Activated T-cell treated with anti-CD3 and anti-CD28 coated beads, Interleukin-2, amount 50 U/mL, for 1 hour (primary cell): Measurements from ENCODE around the gene NAA10.

Experiments
- DNase-seq: peaks from one replicate; pipeline ENCODE4 v3.0.0-alpha.2; 2020

The NAA10 gene

GRCh38 chrX:153966841-153967535, 32.2 kb upstream of the NAA10 start:
- DNase-seq: no peak

- no peak for DNase-seq
Measured at GRCh38 chrX:153966283-153966688, 31.4 kb upstream of the NAA10 start.

DNA sequence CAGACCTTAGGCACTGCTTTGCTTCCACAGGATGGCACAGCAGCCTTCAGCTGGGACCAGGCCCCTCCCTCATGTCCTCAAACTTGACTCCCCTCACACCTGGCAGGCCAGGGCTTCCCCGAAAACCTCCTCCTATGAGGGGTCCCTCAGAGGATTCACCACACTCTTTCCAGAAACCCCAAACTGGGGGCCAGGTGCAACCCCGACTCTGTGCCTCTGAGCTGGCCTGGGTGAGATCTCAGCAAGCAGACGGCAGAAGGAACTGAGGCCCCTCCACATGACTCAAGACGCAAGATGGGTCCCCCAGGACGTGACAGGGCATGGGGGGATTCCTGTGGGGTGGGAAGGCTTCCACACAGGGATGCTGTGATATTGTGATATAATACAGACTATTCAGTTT, 30.6 kb upstream of the NAA10 start:
- no peak for DNase-seq

- no peak for DNase-seq
Measured at GRCh38 chrX:153964105-153964504, 29.3 kb upstream of the NAA10 start.

- DNase-seq: no peak
Measured at GRCh38 chrX:153963546-153963945, 28.7 kb upstream of the NAA10 start.

- no peak for DNase-seq
Measured at GRCh38 chrX:153961292-153961691, 26.5 kb upstream of the NAA10 start.

- DNase-seq: no peak
Measured at GRCh38 chrX:153960786-153961185, 25.9 kb upstream of the NAA10 start.

DNA sequence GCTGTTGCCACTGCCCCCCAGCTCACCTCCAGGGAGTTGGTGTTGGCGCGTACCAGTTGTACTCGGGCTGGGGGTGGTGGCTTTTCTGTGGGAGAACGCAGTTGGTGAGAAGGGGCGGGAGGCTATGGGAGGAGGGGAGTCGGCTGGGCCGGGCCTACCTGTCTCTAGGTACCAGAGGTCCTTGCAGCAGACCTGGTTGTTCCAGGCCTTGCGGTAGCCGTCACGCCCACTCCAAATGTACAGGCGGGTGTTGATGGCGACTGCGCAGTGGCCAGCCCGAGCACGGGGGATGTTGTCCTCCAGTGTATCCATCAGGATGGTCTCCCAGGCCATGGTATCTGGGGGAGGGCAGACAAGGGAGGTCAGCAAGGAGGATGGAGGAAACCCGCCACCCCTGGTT, 25.2 kb upstream of the NAA10 start:
- no peak for DNase-seq

- no peak for DNase-seq
Measured at GRCh38 chrX:153959649-153960048, 24.8 kb upstream of the NAA10 start.

GRCh38 chrX:153958605-153959004, 23.8 kb upstream of the NAA10 start:
- DNase-seq: no peak

- no peak for DNase-seq
Measured at GRCh38 chrX:153957224-153957623, 22.4 kb upstream of the NAA10 start.

GRCh38 chrX:153956044-153956907, 21.4 kb upstream of the NAA10 start:
- DNase-seq: no peak

DNA sequence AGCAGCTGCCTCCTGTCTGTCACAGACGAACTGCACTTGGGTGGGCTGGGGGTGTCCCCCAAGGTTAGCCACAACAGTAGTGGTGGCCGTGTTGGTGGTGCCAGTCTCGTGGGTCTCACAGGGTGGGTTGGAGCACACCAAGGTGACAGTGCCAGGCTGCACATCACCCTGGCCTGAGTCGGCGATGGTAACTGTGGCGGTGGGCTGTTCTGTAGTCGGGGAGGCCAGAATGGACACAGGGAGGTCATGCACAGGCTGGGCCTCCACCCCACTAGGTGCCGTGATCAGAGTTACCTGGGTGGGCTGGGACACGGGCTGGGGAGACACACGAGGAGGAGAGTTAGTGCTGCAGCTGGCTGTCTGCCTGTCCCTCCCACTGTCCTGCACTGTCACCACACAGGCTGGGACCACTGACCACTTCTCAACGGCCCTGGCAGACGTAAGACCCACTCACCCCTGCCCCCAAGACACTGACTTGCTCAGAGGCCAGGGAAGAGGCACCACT, 20.4 kb upstream of the NAA10 start:
- DNase-seq: no peak

DNA sequence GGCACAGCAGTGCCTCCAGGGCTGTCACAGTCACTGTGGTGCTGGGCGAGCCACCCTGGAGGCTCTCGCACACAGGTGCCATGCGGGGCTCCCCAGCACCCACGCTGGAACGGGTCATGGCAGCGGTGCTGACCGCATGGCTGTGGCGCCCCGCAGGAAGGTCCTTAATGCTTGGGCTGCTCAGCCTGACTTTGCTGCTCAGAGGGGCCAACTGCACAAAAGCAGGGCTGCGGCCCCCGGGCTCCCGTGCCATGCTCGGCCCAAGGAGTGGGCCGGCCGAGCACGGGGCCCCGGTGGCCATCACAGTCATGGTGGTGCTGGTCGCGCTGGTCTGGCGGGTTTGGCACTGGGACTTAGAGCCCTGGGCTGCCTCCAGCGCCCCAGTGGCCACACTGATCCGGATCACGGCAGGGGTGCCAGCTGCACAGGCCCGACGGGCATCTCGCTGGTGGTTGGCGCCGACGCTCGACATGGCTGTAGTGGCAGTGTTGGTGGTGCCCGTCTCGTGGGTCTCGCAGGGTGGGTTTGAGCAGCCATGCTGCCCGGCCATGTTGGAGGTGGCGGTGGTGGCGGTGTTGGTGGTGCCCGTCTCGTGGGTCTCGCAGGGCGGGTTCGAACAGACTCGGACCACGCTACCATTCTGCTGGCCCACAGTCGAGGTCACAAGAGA, 19.9 kb upstream of the NAA10 start:
- no peak for DNase-seq

DNA sequence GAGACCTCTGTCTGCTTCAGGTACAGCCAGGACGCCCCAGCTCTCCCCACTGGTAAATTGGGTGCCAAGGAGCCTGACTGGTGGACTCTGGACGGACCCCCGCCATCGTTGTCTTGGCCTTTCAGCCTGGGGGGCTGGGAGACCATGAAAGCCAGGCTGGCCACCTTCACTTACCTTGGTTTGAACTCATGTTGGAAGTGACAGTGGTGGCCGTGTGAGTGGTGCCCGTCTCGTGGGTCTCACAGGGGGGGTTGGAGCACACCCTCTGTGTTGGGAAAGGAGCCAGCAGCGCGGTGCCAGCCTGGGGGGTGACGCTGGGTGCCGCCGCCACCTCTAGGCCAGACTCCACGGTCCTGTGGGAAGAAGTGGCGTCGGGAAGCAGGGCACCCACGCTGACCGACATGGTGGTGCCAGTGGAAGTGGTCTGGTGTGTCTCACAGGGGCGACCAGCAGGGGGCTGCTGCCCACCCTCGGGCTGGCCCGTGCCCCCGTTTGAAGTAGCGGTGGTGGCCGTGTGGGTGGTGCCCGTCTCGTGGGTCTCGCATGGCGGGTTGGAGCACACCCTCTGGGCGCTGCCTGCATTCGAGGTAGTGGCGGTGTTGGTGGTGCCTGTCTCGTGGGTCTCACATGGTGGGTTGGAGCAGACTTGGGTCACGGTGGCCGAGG, 19.2 kb upstream of the NAA10 start:
- no peak for DNase-seq

- DNase-seq: peak; percentile 87
Measured at GRCh38 chrX:153953342-153953830, 18.5 kb upstream of the NAA10 start.

DNA sequence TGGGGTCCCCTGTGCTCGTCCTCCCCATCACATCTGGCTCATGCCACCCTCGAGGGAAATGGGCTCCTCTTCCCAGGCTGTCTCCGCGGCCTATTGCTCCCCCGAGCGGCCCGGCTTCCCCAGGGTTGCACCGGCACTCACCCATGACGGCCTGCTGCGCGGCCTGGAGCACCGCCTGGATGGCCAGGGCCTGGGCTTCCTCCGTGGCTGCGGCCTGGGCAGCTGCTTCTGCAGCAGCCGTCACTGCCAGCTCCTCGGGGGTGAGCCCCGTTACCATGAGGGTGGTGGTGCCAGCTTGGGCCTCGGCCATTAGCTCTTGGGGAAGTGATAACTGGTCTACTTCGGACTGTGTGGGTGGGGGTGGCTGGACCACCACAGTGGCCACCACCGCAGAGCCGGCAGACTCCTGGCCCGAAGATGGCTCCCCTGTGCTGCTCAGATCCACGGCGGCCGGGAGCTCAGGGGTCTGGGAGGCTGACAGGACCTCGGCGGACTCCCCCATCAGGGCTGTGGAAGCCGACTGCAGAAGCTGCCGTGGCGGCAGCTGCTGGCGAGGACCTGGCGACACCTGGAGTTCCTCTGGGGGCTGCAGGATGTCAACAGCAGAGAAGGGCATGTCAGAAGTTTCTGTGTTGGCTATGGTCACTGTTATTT, 17.7 kb upstream of the NAA10 start:
- DNase-seq: no peak

DNA sequence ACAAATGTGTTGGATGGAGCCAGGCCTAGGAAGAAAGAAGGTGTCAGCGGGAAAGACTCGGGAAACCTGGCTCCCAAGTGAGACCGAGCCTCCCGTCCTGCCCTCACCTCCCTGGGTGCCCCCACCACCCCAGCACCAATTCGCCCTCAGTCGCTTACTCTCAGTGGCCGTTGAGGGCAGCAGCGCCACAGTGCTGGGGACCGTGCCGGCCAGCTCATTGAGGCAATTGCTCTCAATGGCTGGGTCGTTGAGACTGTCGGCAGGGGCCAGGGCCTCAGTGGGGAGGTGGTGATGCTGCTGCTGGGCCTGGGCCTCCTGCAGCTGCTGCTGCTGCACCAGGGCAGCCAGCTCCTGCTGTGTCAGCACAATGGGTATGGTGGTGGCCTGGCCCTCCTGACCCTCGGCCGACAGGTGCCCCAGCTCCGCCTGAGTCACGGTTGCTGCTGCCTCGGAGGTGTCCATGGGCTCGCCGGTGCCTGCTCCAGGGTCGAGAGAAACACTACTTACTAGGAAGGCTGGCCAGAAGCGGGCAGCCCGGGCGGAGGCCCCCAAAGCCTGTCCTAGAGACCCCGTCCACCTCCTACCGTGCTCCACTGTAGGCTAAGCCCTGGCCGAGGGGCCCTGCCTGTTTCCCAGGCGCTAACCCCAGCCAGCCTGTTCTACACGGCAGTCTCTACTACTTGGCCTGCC, 17.0 kb upstream of the NAA10 start:
- DNase-seq: no peak

- no peak for DNase-seq
Measured at GRCh38 chrX:153950127-153950526, 15.3 kb upstream of the NAA10 start.

DNA sequence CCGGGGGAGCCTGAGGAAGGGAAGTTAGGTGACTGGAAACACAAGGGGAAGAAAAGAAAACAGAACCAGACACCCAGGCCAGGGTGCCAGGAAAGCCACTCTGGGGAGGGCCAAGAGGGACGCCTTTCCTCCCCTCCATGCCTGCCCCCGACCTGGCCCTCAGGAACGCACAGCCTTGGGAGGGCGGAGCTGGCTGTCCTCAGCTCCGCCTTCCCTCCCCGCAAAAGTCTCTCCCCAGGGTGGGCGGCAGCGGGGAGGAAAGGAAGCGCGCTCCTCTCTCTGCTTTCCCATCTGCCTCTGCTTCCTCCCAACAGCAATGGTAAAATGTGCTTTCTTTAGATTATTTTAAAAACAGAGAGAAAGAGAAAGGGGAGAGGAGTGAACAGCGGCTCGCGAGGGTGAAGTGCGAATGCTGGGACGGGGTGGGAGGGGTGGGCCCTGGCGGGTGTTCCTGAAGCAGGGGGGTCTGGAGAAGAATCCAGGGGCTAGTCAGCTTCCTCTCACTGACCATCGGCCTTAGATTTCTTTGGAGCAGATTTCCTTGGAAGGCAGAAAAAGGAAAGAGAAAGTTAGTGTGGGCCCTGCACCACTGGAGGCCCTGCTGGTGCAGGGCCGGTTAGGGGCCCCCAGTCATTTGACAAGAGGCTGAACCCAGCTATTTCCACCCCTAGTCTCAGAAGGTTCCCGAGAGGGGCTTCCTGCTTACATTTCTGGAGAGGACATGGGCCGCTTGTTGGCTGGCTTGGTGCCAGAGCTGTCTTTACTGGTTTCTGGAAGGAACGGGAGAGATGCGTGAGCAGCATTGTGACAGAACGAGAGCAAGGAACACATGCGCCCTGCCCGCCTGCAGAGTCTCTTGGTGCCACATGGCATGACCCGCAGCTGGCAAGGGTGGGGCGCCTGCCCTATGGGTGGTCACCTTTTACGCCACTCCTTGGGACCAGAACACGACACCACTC, 14.3 kb upstream of the NAA10 start:
- DNase-seq: no peak
